NT2/D1 (cell line): ENCODE measurements around the gene AHSG.

Experiments
- SUZ12 ChIP-seq: IDR thresholded peaks from 2 replicates; pipeline ENCODE4 v1.6.1; 2011; ENCODE audit not compliant: insufficient read length, insufficient read depth; ENCODE audit errors: extremely low read depth
- YY1 ChIP-seq: IDR thresholded peaks from 2 replicates; pipeline ENCODE4 v1.6.1; 2011; ENCODE audit not compliant: insufficient read length, insufficient read depth
- ZNF274 ChIP-seq: IDR thresholded peaks from 2 replicates; pipeline ENCODE4 v1.6.1; 2011; ENCODE audit warnings: mild to moderate bottlenecking, low read depth, low read length

DNA sequence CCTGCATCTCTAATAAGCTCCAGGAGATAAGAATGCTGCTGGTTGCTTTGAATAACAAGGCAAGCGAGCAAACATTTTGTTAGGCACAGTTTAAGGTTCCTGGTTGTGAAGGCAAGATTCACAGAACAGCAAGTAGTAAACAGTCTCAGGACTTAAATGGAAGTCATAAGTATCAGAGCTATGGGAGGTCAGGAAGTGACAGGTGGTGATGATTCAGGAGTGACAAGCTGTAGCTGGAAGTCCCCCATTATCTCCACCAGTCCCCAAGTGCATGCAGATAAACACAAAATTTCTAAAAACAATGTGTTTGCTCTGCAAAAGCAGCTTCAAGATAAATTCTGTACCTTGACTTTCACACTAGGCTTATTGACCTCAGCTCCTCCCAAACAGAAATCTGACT, 30.6 kb downstream of the AHSG start:
- TF ChIP-seq ZNF274 (no peak), YY1 (no peak), SUZ12 (no peak)
